Epithelial cell of esophagus (primary cell): ENCODE results near the gene RNF32.
"Not testable (repeated sequence)": the region's sequence is repeated elsewhere in the genome, so short reads cannot be mapped to it uniquely, and the experiment has no call there.

Source experiments
- DNase-seq: peaks from one replicate; pipeline ENCODE4 v3.0.0; 2010; ENCODE audit warnings: low read depth
- H3K4me3 ChIP-seq: 2 replicates; pipeline ENCODE4 v1.5.1; 2011; ENCODE audit warnings: mild to moderate bottlenecking, low read length, control low read depth
- CTCF ChIP-seq: IDR thresholded peaks from 2 replicates; pipeline ENCODE4 v1.5.1; 2011; ENCODE audit warnings: low read depth, mild to moderate bottlenecking, low read length, control low read depth, inconsistent platforms; ENCODE audit not compliant: insufficient read depth; ENCODE audit errors: missing control alignments

The RNF32 gene

GRCh38 chr7:156691764-156692163 lies 51.2 kb downstream of the RNF32 start:
- TF ChIP-seq CTCF, result no peak
- DNase-seq, result no peak
- H3K4me3 ChIP-seq, result no peak overlapping the region

DNA sequence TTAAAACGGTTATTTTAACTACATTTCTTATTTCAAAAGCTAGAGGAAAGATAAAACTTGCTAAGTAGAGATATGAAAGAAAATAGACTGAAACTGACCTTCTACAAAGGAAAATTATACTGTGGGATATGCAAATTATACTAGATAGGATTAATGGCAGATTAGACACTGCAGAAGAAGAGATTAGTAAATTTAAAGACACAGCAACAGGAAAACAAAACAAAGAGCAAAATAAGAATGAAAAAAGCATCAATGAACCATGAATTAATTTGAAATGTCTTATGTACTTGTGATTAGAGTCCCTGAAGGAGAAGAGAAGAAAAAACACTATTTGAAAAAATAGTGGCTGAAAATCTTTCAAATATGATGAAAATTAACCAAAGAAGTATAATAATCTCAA lies 52.3 kb downstream of the RNF32 start:
- no peak for DNase-seq
- no peak for TF ChIP-seq CTCF

GRCh38 chr7:156693627-156694026 lies 53.1 kb downstream of the RNF32 start:
- no peak for TF ChIP-seq CTCF
- no peak for DNase-seq
- H3K4me3 ChIP-seq, result no peak overlapping the region

More for the DNA sequence above, 52.3 kb downstream of the RNF32 start:
- no peak overlapping the region for H3K4me3 ChIP-seq

- DNase-seq, H3K4me3 ChIP-seq: not testable (repeated sequence)
Measured at GRCh38 chr7:156697283-156697682, 56.7 kb downstream of the RNF32 start.

DNA sequence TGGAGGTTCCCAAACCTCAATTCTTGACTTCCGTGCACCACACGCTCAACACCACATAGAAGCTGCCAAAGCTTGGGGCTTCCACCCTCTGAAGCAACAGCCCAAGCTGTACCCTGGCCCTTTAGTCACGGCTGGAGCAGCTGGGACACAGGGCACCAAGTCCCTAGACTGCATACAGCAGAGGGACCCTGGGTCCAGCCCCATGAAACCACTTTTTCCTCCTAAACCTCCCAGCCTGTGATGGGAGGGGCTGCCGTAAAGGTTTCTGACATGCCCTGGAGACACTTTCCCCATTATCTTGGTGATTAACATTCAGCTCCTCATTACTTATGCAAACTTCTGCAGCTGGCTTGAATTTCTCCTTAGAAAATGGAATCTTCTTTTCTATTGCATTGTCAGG lies 57.9 kb downstream of the RNF32 start:
- not testable (repeated sequence) for DNase-seq

DNA sequence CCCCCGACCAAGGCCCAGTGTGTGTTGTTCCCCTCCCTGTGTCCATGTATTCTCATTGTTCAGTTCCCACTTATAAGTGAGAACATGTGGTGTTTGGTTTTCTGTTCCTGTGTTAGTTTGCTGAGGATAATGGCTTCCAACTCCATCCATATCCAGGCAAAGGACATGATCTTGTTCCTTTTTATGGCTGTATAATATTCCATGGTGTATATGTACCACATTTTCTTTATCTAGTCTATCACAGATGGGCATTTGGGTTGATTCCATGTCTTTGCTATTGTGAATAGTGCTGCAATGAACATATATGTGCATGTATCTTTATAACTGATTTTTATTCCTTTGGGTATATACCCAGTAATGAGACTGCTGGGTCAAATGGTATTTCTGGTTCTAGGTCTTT lies 61.2 kb downstream of the RNF32 start:
- DNase-seq, H3K4me3 ChIP-seq: not testable (repeated sequence)

More for the DNA sequence above, 57.9 kb downstream of the RNF32 start:
- not testable (repeated sequence) for H3K4me3 ChIP-seq

DNA sequence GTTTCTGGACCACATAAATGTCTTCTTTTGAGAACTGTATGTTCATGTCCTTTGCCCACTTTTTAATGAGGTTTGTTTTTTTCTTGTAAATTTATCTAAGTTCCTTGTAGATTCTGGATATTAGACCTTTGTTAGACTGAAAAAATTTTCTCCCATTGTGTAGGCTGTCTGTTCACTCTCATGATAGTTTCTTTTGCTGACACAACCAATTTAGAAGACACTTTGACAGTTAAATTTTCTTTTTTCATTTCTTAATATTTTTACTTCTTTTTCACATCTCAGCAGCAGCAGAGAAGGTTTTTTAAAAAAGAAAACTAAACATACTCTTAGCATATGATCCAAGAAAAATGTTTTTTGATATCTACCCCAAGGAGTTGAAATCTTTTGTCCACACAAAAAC lies 61.8 kb downstream of the RNF32 start:
- H3K4me3 ChIP-seq, result no peak overlapping the region
- no peak for DNase-seq
- TF ChIP-seq CTCF, result no peak

DNA sequence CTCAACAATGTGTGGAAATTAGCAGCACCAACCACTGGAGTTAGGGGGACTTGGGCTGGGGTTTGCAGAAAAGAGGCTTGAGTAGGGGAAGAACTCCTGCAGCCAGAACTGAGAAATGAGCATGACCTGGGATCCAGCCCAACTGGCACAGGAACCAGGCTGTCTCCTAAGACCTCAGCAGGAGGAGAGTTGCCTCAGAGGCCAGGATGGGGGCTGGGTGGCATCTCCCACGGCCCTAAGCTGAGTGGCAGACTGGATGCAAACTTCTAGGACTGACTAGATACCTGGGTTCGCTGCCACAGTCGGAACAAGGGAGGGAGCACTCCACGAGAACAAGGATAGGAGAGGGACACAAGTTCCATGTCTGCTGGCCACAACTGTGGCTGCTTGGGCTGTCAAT lies 62.6 kb downstream of the RNF32 start:
- no peak for TF ChIP-seq CTCF
- no peak for DNase-seq
- no peak overlapping the region for H3K4me3 ChIP-seq

DNA sequence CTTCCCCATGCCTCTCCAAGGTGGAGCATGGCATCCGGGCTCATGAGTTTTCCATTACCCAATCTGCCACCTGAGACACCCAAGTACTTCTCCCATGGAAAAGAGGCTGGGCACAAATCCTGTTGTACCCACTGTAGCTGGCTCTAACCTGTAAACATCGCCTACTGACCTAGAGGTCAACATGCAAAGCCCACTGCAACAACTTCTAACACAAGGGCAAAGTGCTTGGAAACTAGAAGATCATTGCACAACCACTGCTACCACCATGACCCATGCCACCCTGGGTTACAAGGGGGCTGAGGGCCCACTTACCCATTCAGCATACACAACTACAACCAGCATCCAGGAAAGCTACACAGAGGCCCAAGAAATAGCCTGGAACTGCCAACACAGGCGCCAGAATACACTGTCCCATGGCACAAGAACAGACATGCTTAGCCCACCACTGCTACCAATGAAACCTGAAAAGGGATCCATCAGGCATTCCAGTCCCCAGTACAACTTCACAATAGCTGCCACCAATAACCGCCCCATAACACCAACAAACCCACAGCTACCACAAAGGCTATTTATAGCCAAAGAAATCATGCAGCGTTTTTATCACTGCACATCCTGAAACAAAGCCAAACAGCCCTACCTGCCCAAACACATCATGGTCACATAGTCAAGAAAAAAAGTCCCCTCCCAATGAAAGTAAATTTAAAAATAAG lies 63.4 kb downstream of the RNF32 start:
- TF ChIP-seq CTCF, result no peak
- H3K4me3 ChIP-seq, result no peak overlapping the region
- peak; percentile 16 for DNase-seq
